HG02943 (cell line): Measurements from ENCODE around the gene PPP4C.
A peak's percentile ranks its signal among the peaks of the same experiment; 100 is the strongest.
"Not testable (repeated sequence)": the region's sequence is repeated elsewhere in the genome, so short reads cannot be mapped to it uniquely, and the experiment has no call there.

Experiments used
- ATAC-seq: cut with Tn5 transposase; IDR thresholded peaks from one replicate; pipeline ENCODE4 v1.9.1; 2021; ENCODE audit warnings: mild to moderate bottlenecking, low read depth, moderate library complexity; ENCODE audit not compliant: unreplicated experiment

The PPP4C gene

GRCh38 chr16:30095166-30096078 lies 19.6 kb downstream of the PPP4C start:
- no peak for ATAC-seq

- peak; percentile 40 for ATAC-seq
These were observed 20.5 kb downstream of the PPP4C start, which contains the start of gene YPEL3 for GRCh38 chr16:30096105-30096861. YPEL3 (minus strand) TSS chr16:30096213; CDS start chr16:30095482, 731 bp downstream.

GRCh38 chr16:30096862-30097563 lies 21.2 kb downstream of the PPP4C start:
- ATAC-seq: no peak

- no peak for ATAC-seq
These were observed 28.3 kb downstream of the PPP4C start for GRCh38 chr16:30104090-30104489.

GRCh38 chr16:30104492-30104891 lies 28.7 kb downstream of the PPP4C start:
- ATAC-seq: no peak

GRCh38 chr16:30108059-30108850 lies 32.5 kb downstream of the PPP4C start:
- ATAC-seq: no peak

- no peak for ATAC-seq
These were observed 34.9 kb downstream of the PPP4C start for GRCh38 chr16:30110661-30111060.

- no peak for ATAC-seq
These were observed 36.6 kb downstream of the PPP4C start for GRCh38 chr16:30112197-30113030.

- no peak for ATAC-seq
These were observed 37.4 kb downstream of the PPP4C start, which contains the start of gene GDPD3 for GRCh38 chr16:30113031-30113710. GDPD3 (minus strand) TSS chr16:30113537; CDS start chr16:30113478, 59 bp downstream.

- ATAC-seq: no peak
These were observed 38.0 kb downstream of the PPP4C start for GRCh38 chr16:30113711-30114333.

- no peak for ATAC-seq
These were observed 38.6 kb downstream of the PPP4C start for GRCh38 chr16:30114411-30114810.

GRCh38 chr16:30114833-30115232 lies 39.0 kb downstream of the PPP4C start:
- not testable (repeated sequence) for ATAC-seq

GRCh38 chr16:30115238-30115637 lies 39.4 kb downstream of the PPP4C start:
- no peak for ATAC-seq

- ATAC-seq: no peak
These were observed 40.8 kb downstream of the PPP4C start for GRCh38 chr16:30116291-30117207.

GRCh38 chr16:30117768-30118167 lies 42.0 kb downstream of the PPP4C start:
- ATAC-seq: no peak

- ATAC-seq: no peak
These were observed 43.6 kb downstream of the PPP4C start for GRCh38 chr16:30119428-30119827.
